GM12878 (cell line): Measurements from ENCODE around the gene DNAH11. TPM values are rescaled to one million over a fixed set of nuclear protein-coding genes. Genes with fewer than 3 reads are reported as not detected.

Experiments
- ATAC-seq: fragments of 200-7000 bp; cut with Tn5 transposase; 3 replicates; pipeline ENCODE4 v1.9.1; 2020; ENCODE audit warnings: mild to moderate bottlenecking, moderate library complexity
- BruUV-seq: library from RNA; stranded (reverse); fragments of 400-500 nt; replicated peaks from 2 replicates; lab custom pipeline; 2021; lab: Mats Ljungman, UMichigan
- CTCF ChIA-PET: fragments of 300-600 bp; sonication (Branson Sonifier 250); formaldehyde crosslinking; extraction: SDS; loops from one replicate; lab custom pipeline; 2021; ENCODE audit warnings: inconsistent platforms; lab: Yijun Ruan, JAX
- POLR2A ChIA-PET: fragments of 350-600 bp; formaldehyde crosslinking; extraction: SDS; loops from one replicate; lab custom pipeline; 2021; ENCODE audit warnings: inconsistent platforms; lab: Charles Lee
- RAD21 ChIA-PET: fragments of 300-600 bp; sonication (Branson Sonifier 250); formaldehyde crosslinking; loops from one replicate; lab custom pipeline; 2023; ENCODE audit warnings: antibody characterized with exemption; ENCODE audit not compliant: unreplicated experiment; lab: Charles Lee
- SMC1A ChIA-PET: fragments of 300-600 bp; sonication (Branson Sonifier 250); formaldehyde crosslinking; loops from one replicate; lab custom pipeline; 2023; ENCODE audit not compliant: unreplicated experiment, uncharacterized antibody; lab: Charles Lee
- DNase-seq: peaks from one replicate; pipeline ENCODE4 v3.0.0-alpha.2; 2011; ENCODE audit warnings: low read depth, low spot score
- FAIRE-seq: peaks from 3 replicates; lab custom pipeline; 2011; peaks lifted over from hg19 to GRCh38; lab: Jason Lieb, UNC
- H2AFZ ChIP-seq: 2 replicates; pipeline ENCODE4 v1.6.0; 2011; ENCODE audit warnings: low read depth, low read length, control low read depth; ENCODE audit not compliant: control insufficient read depth
- H3K27ac ChIP-seq: 2 replicates; pipeline ENCODE4 v1.5.1; 2011; ENCODE audit warnings: control low read depth; ENCODE audit not compliant: control insufficient read depth, insufficient read depth
- H3K27me3 ChIP-seq, 2 experiments: replicated peaks in 1 of 2; 2 replicates each; pipeline versions ENCODE4 v1.6.0 to v1.6.1; 2011; ENCODE audit warnings: low read length in 1 of 2; ENCODE audit not compliant: control insufficient read depth in 2 of 2, insufficient read depth in 2 of 2
- H3K36me3 ChIP-seq, 2 experiments: 2 replicates each; pipeline ENCODE4 v1.5.1; 2011; ENCODE audit warnings: low read length in 1 of 2; ENCODE audit not compliant: control insufficient read depth in 2 of 2, insufficient read depth in 2 of 2
- H3K4me1 ChIP-seq: 2 replicates; pipeline ENCODE4 v1.6.1; 2011; ENCODE audit warnings: mild to moderate bottlenecking, low read length, moderate library complexity, mixed read lengths; ENCODE audit not compliant: control insufficient read depth, insufficient read depth
- H3K4me2 ChIP-seq: 2 replicates; pipeline ENCODE4 v1.6.0; 2011; ENCODE audit warnings: control low read depth; ENCODE audit not compliant: control insufficient read depth, insufficient read depth
- H3K4me3 ChIP-seq: fragments of 200-600 bp; sonication (generic); 2 replicates; pipeline ENCODE4 v1.5.1; 2016
- H3K79me2 ChIP-seq: 2 replicates; pipeline ENCODE4 v1.6.0; 2011; ENCODE audit warnings: low read length; ENCODE audit not compliant: control insufficient read depth, insufficient read depth
- H3K9ac ChIP-seq: 2 replicates; pipeline ENCODE4 v1.8.0; 2011; ENCODE audit warnings: low read length, control low read depth, mixed read lengths; ENCODE audit not compliant: control insufficient read depth, insufficient read depth
- H3K9me3 ChIP-seq: replicated peaks from 3 replicates; pipeline ENCODE4 v1.5.1; 2011; ENCODE audit warnings: mild to moderate bottlenecking, low read length; ENCODE audit not compliant: control insufficient read depth, insufficient read depth
- H4K20me1 ChIP-seq: 2 replicates; pipeline ENCODE4 v1.6.0; 2011; ENCODE audit not compliant: control insufficient read depth, insufficient read depth
- CBX3 ChIP-seq: fragments of 200-600 bp; sonication (generic); IDR thresholded peaks from 2 replicates; pipeline ENCODE4 v1.6.1; 2016; ENCODE audit warnings: low read depth, borderline replicate concordance
- IKZF1 ChIP-seq: fragments of 450-650 bp; conservative IDR thresholded peaks from 2 replicates; pipeline ENCODE4 v1.6.1; 2017; ENCODE audit warnings: antibody characterized with exemption, mild to moderate bottlenecking
- MEF2A ChIP-seq: IDR thresholded peaks from 2 replicates; pipeline ENCODE4 v1.6.1; 2011; ENCODE audit warnings: low read depth, mild to moderate bottlenecking, low read length, moderate library complexity; ENCODE audit not compliant: insufficient read depth
- MYC ChIP-seq: IDR thresholded peaks from 2 replicates; pipeline ENCODE4 v1.6.1; 2011; ENCODE audit warnings: mild to moderate bottlenecking, low read length, moderate library complexity, inconsistent platforms; ENCODE audit not compliant: insufficient read depth, insufficient replicate concordance, insufficient read length, severe bottlenecking
- PAX8 ChIP-seq: fragments of 450-650 bp; IDR thresholded peaks from 2 replicates; pipeline ENCODE4 v1.6.1; 2017; ENCODE audit warnings: mild to moderate bottlenecking, moderate library complexity
- PML ChIP-seq: IDR thresholded peaks from 2 replicates; pipeline ENCODE4 v1.6.1; 2012; ENCODE audit warnings: low read length, inconsistent platforms
- RCOR1 ChIP-seq: conservative IDR thresholded peaks from 2 replicates; pipeline ENCODE4 v1.6.1; 2012; ENCODE audit warnings: low read depth, low read length, improper control_type of control experiment
- SIN3A ChIP-seq: IDR thresholded peaks from 2 replicates; pipeline ENCODE4 v1.6.1; 2012; ENCODE audit warnings: low read depth, low read length, improper control_type of control experiment
- SREBF1 ChIP-seq: IDR thresholded peaks from 2 replicates; pipeline ENCODE4 v1.6.1; 2012; ENCODE audit warnings: mild to moderate bottlenecking, low read length
- YY1 ChIP-seq: IDR thresholded peaks from 2 replicates; pipeline ENCODE4 v1.6.1; 2011; ENCODE audit warnings: low read depth, mild to moderate bottlenecking, low read length
- ZNF217 ChIP-seq: fragments of 450-650 bp; IDR thresholded peaks from 2 replicates; pipeline ENCODE4 v1.6.1; 2017; ENCODE audit warnings: antibody characterized with exemption, mild to moderate bottlenecking
- ZZZ3 ChIP-seq: IDR thresholded peaks from 2 replicates; pipeline ENCODE4 v1.6.1; 2011; ENCODE audit warnings: low read depth; ENCODE audit not compliant: control insufficient read depth, insufficient read length
- WGBS: methylation state at CpG from one replicate; pipeline ENCODE4 v1.1.6; 2016; ENCODE audit warnings: low lambda C conversion rate; ENCODE audit not compliant: insufficient replicate concordance, insufficient coverage; ENCODE audit errors: missing lambda C conversion rate; 5-methylcytosine and 5-hydroxymethylcytosine counted together
- in situ Hi-C: fragments of 300-500 bp; cut with MboI; formaldehyde crosslinking; loops from 9 replicates; pipeline ENCODE4 v1.14.3; 2018; ENCODE audit warnings: mixed read lengths
- intact Hi-C: fragments of 100-400 bp; cut with micrococcal nuclease; formaldehyde crosslinking; loops from one replicate; pipeline ENCODE4 v1.14.2; 2022; ENCODE audit not compliant: unreplicated experiment
- polyA plus RNA-seq, 11 experiments: library from polyadenylated mRNA; depleted of rRNA in 4 of 11; unstranded in 6 of 11; stranded (reverse) in 5 of 11; fragments of >200 nt; fragmentation: Nextera tagmentation in 4 of 11; fragmentation: Illumina TruSeq in 1 of 11; extraction: Ambion mirVana in 4 of 11; extraction: Trizol in 1 of 11; gene quantifications; 1 replicate in 1 of 11; 2 replicates in 10 of 11; pipeline versions ENCODE4 v1.2.1 to v1.2.3, GENCODE V29; 2011 to 2016; ENCODE audit warnings: inconsistent platforms in 2 of 11, missing spikeins in 2 of 11, low read depth in 1 of 11
- total RNA-seq, 4 experiments: library from RNA; depleted of rRNA in 3 of 4; stranded (reverse); fragments of >200 nt in 3 of 4; fragmentation: Illumina TruSeq in 1 of 4; extraction: Trizol in 1 of 4; gene quantifications; 2 replicates each; pipeline versions ENCODE4 v1.2.1 to v1.2.3, GENCODE V29; 2013 to 2021
- TF ChIP-seq, protein P1 (sequence below): fragments of 450-650 bp; IDR thresholded peaks from 2 replicates; pipeline ENCODE4 v1.6.1; 2014; ENCODE audit warnings: mild to moderate bottlenecking
- TF ChIP-seq, protein P2 (sequence below), 3 experiments: IDR thresholded peaks in 2 of 3; conservative IDR thresholded peaks in 1 of 3; 2 replicates each; pipeline ENCODE4 v1.5.1; 2011; ENCODE audit warnings: low read depth in 3 of 3, low read length in 3 of 3, mild to moderate bottlenecking in 3 of 3, control low read depth in 2 of 3, moderate library complexity in 2 of 3, inconsistent platforms in 1 of 3, mixed read lengths in 1 of 3; ENCODE audit not compliant: control insufficient read depth in 2 of 3, insufficient read depth in 1 of 3; ENCODE audit errors: extremely low read depth in 1 of 3
- TF ChIP-seq, protein P3 (sequence below): fragments of 450-650 bp; IDR thresholded peaks from 2 replicates; pipeline ENCODE4 v1.6.1; 2018; ENCODE audit warnings: borderline replicate concordance, mild to moderate bottlenecking; ENCODE audit not compliant: partially characterized antibody
- TF ChIP-seq, protein P4 (sequence below): fragments of 450-650 bp; IDR thresholded peaks from 2 replicates; pipeline ENCODE4 v1.6.1; 2017; ENCODE audit warnings: mild to moderate bottlenecking, moderate library complexity

The DNAH11 gene
- total and polyA plus RNA-seq, 10 of the 15 experiments (the other 5 are each of a cell fraction or from before 2014, with no cell fraction given): 0.03 to 0.56 (median 0.10) TPM

DNA sequence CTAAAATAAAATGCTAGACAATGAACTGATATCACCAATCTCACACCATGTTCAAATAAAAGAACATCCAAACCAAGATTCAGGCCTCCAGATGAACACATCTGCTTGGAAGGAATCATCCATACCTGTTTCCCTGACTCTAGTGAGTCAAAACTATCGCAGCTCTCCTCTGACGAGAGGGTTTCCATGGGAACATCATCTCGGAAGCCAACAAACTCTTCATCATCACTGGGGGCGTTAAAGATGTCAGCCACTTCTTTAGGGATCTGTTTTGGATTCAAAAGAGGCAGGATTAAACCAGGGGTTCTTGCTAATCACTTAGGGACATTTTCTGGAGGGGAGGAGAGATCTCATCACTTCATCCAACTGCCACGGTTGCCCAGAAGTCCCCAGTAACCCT lies 373.8 kb downstream of the DNAH11 start:
- no peak for ATAC-seq
- RAD21 ChIA-PET: no interaction called here
- no peak for TF ChIP-seq IKZF1
- no peak for TF ChIP-seq ZZZ3
- no peak for TF ChIP-seq SREBF1
- TF ChIP-seq PAX8: no peak
- no peak for TF ChIP-seq SIN3A
- TF ChIP-seq, protein P1, sequence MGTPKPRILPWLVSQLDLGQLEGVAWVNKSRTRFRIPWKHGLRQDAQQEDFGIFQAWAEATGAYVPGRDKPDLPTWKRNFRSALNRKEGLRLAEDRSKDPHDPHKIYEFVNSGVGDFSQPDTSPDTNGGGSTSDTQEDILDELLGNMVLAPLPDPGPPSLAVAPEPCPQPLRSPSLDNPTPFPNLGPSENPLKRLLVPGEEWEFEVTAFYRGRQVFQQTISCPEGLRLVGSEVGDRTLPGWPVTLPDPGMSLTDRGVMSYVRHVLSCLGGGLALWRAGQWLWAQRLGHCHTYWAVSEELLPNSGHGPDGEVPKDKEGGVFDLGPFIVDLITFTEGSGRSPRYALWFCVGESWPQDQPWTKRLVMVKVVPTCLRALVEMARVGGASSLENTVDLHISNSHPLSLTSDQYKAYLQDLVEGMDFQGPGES: no peak
- no peak for TF ChIP-seq PML
- no peak for TF ChIP-seq RCOR1
- TF ChIP-seq MYC: no peak
- TF ChIP-seq, protein P2, sequence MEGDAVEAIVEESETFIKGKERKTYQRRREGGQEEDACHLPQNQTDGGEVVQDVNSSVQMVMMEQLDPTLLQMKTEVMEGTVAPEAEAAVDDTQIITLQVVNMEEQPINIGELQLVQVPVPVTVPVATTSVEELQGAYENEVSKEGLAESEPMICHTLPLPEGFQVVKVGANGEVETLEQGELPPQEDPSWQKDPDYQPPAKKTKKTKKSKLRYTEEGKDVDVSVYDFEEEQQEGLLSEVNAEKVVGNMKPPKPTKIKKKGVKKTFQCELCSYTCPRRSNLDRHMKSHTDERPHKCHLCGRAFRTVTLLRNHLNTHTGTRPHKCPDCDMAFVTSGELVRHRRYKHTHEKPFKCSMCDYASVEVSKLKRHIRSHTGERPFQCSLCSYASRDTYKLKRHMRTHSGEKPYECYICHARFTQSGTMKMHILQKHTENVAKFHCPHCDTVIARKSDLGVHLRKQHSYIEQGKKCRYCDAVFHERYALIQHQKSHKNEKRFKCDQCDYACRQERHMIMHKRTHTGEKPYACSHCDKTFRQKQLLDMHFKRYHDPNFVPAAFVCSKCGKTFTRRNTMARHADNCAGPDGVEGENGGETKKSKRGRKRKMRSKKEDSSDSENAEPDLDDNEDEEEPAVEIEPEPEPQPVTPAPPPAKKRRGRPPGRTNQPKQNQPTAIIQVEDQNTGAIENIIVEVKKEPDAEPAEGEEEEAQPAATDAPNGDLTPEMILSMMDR (IDR thresholded peaks at IDR 0.05 in 2 of 3, conservative IDR thresholded peaks at IDR 0.05 in 1 of 3; ENCODE audit: control insufficient read depth in 2 of 3, extremely low read depth in 1 of 3, insufficient read depth in 1 of 3, low read depth in 3 of 3, low read length in 3 of 3): no peak
- TF ChIP-seq, protein P3, sequence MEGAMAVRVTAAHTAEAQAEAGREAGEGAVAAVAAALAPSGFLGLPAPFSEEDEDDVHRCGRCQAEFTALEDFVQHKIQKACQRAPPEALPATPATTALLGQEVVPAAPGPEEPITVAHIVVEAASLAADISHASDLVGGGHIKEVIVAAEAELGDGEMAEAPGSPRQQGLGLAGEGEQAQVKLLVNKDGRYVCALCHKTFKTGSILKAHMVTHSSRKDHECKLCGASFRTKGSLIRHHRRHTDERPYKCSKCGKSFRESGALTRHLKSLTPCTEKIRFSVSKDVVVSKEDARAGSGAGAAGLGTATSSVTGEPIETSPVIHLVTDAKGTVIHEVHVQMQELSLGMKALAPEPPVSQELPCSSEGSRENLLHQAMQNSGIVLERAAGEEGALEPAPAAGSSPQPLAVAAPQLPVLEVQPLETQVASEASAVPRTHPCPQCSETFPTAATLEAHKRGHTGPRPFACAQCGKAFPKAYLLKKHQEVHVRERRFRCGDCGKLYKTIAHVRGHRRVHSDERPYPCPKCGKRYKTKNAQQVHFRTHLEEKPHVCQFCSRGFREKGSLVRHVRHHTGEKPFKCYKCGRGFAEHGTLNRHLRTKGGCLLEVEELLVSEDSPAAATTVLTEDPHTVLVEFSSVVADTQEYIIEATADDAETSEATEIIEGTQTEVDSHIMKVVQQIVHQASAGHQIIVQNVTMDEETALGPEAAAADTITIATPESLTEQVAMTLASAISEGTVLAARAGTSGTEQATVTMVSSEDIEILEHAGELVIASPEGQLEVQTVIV: no peak
- TF ChIP-seq CBX3: no peak
- no peak for TF ChIP-seq YY1
- TF ChIP-seq, protein P4, sequence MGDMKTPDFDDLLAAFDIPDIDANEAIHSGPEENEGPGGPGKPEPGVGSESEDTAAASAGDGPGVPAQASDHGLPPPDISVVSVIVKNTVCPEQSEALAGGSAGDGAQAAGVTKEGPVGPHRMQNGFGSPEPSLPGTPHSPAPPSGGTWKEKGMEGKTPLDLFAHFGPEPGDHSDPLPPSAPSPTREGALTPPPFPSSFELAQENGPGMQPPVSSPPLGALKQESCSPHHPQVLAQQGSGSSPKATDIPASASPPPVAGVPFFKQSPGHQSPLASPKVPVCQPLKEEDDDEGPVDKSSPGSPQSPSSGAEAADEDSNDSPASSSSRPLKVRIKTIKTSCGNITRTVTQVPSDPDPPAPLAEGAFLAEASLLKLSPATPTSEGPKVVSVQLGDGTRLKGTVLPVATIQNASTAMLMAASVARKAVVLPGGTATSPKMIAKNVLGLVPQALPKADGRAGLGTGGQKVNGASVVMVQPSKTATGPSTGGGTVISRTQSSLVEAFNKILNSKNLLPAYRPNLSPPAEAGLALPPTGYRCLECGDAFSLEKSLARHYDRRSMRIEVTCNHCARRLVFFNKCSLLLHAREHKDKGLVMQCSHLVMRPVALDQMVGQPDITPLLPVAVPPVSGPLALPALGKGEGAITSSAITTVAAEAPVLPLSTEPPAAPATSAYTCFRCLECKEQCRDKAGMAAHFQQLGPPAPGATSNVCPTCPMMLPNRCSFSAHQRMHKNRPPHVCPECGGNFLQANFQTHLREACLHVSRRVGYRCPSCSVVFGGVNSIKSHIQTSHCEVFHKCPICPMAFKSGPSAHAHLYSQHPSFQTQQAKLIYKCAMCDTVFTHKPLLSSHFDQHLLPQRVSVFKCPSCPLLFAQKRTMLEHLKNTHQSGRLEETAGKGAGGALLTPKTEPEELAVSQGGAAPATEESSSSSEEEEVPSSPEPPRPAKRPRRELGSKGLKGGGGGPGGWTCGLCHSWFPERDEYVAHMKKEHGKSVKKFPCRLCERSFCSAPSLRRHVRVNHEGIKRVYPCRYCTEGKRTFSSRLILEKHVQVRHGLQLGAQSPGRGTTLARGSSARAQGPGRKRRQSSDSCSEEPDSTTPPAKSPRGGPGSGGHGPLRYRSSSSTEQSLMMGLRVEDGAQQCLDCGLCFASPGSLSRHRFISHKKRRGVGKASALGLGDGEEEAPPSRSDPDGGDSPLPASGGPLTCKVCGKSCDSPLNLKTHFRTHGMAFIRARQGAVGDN: no peak
- TF ChIP-seq MEF2A: no peak
- no peak for TF ChIP-seq ZNF217

More for the DNA sequence above, 373.8 kb downstream of the DNAH11 start:
- Histone ChIP-seq H3K27me3 (no peaks in the 10 kb centered on the region), H3K36me3 (peaks cover 8 to 11% of the 10 kb centered on the region in 2 experiments), H3K4me2 (no peak overlapping the region), H3K27ac (no peak overlapping the region), H3K9me3 (no peaks in the 10 kb centered on the region; the same call in 2 of the 3 replicates), H2AFZ (no peak overlapping the region), H3K4me3 (no peak overlapping the region), H3K79me2 (no peaks in the 10 kb centered on the region; the same call in 1 of the 2 replicates), H3K4me1 (no peaks in the 10 kb centered on the region), H3K9ac (no peak overlapping the region), H4K20me1 (no peaks in the 10 kb centered on the region)
- in situ Hi-C loops (no loop called here), intact Hi-C loops (no loop called here)
- CTCF ChIA-PET: no interaction called here
- SMC1A ChIA-PET: no interaction called here
- DNase-seq (no peak), FAIRE-seq (no peak)
- 85% methylated on average over 5 of the region's 5 CpGs for WGBS
- POLR2A ChIA-PET: no interaction called here
- BruUV-seq: no TSS peak
